Umbilical cord (tissue), 2 donors: Measurements from ENCODE around the gene MAPK11. TPM values are rescaled to one million over a fixed set of nuclear protein-coding genes. Genes with fewer than 3 reads are reported as not detected.

ENCODE experiments used
- DNase-seq: peaks from one replicate; pipeline ENCODE4 v3.0.0-alpha.2; 2015; ENCODE audit warnings: low spot score
- total RNA-seq: library from RNA; depleted of rRNA; stranded (reverse); fragments of >200 nt; gene quantifications from one replicate; pipeline ENCODE4 v1.2.3, GENCODE V29; 2014; ENCODE audit warnings: low replicate concordance; ENCODE audit not compliant: insufficient read depth

Gene MAPK11
- total RNA-seq, 1 donor from 2014 or later: 4.3 TPM

- no peak for DNase-seq
Observed at GRCh38 chr22:50250249-50250554, 20.0 kb downstream of the MAPK11 start.

- DNase-seq: no peak
Observed at GRCh38 chr22:50249341-50250248, 20.6 kb downstream of the MAPK11 start.

- DNase-seq: no peak
Observed at GRCh38 chr22:50248196-50249081, 21.7 kb downstream of the MAPK11 start.

GRCh38 chr22:50247748-50248147 lies 22.4 kb downstream of the MAPK11 start:
- peak; percentile 37 for DNase-seq

GRCh38 chr22:50246242-50247175 lies 23.7 kb downstream of the MAPK11 start:
- DNase-seq: no peak

DNA sequence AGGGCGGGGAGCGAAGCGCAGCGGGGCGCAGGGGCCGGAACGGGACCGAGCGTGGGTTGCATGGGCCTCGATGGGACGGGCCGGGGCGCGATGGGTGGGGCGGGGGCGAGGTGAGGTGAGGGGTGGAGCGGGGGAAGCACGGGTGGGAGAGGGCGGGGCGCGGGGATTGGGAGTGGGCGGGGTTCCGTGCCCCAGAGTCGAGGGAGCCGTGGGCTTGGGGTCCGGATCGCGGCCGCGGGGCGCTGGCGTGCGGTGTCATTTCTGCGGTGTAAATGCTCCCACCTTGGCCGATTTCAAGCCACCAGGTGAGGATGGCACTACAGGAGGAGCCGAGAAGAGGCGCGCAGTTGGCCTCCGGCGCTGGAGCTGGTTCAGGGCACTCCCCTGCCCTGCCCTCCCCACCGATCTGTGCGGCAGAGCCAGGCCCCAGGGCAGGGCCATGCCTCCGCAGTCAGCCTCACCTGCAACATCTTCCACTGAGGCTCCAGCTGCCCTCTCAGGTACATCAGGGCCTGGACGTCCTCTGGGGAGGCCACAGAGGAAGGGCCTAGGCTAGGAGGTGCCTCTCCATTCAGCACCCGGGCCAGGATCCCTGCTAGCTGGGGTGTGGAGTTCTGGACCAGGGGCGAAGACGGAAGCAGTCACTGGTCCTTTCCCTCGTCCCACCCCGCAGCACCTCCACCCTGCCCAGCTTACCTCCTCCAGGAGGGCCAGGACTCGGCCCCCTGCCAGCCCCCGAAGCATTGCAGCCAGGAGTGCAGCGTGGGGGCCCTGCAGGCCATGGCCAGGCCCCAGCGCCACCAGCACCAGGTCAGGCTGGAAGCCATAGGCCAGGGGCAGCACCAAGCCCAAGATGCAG lies 24.7 kb downstream of the MAPK11 start:
- DNase-seq: no peak

GRCh38 chr22:50244420-50245213 lies 25.6 kb downstream of the MAPK11 start, which contains the start of gene TUBGCP6:
Gene TUBGCP6, minus strand, starts transcription at chr22:50245023. Its CDS starts 564 bp downstream, at chr22:50244459.
- DNase-seq: peak; percentile 95

- DNase-seq: no peak
Observed at GRCh38 chr22:50243685-50244419, 26.3 kb downstream of the MAPK11 start.

- no peak for DNase-seq
Observed at GRCh38 chr22:50242406-50242949, 27.7 kb downstream of the MAPK11 start.

DNA sequence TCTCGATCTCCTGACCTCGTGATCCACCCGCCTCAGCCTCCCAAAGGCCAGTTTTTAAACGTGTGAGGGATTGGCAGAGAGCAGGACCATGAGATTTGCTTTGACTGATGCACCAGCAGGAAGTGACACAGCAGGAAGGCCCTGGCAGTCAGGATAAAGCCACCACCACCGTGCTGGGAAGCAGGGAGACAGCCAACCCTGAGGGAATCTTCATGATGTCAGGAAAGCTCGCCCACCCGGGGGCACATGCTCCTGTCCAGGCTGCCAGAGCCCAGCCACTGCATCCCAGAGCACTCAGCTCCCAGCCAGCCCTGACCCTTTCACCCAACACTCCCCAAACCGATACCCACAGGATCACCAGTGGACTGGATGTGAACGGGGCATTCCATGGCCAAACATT lies 31.4 kb downstream of the MAPK11 start:
- no peak for DNase-seq

DNA sequence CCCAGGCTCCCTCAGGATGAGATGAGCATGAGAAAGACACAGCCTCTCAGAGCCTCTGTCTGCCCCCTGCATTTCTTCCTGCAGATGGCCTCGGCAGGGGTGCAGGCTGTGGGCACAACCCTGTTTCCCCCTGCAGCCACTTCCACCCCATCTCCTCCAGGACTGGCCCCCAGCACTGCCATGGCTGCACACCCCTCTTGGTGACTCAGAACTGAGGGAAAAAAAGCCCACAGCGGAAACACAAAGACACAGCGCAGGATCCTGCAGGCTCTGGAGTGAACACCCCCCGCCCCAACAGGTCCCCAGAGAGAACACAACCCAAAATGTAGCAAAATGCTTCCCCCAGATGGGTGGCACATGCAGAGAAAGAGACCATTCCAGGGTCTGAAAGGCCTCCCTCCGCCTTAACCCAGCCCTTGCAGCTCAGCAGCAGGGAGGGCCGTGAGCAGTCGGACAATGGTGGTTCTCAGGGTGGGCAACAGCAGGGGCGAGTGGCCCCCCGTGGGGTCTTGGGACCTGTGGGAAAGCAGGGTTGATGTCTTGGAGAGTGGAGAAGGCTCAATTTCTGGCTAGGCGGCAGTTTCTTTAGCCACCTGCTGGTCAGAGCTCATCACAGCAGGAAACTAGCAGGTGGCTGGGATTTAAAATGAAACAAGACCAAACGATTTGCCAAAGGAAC lies 33.3 kb downstream of the MAPK11 start:
- no peak for DNase-seq

DNA sequence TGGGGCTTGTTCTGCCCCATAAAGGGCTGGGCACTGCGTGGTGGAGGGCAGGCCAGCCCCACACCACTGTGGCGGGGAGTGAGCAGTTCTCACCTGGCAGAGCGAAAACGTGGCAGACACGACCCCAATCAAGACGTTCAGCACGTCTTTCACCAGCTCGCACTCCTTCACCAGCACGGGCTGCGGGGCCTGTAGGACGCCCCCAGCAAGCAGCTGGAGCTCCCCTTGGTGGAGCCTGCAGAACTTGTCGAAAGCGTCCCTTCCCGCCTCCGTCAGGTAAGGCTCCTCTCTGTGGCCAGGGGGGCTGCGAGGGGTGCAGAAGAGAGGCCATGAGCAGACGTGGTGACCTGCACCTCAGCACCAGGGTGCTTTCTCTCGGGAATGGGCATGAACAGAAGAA lies 37.0 kb downstream of the MAPK11 start:
- DNase-seq: no peak

DNA sequence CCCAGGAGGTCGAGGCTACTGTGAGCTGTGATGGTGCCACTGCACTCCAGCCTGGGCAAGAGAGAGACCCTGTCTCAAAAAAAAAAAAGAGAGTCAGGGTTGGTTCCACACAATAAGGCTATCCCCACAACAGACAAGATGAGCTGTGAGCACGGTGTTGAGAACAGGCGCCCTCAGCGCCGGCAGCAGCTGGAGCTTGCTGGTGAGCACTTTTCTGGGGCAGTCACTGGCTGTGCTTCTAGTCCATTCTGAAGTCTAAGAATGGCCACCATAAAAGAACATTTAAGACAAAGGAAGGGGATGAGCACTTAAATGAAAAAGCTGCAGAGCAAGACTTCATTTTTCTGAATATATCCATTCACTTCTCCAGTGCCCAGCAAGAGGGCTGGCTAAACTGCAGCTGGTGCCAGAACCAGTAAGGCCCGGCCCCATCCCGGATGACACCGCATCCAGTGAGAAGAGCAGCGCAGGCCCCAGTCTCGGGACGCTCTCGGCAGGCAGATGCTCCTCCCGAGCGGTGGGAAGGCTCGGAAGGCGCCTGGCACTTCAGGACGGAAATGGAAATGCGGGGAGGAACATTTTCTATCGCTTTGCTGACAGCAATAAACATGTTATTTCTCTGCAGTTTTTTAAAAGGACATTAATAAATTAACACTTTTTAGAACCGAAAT lies 37.6 kb downstream of the MAPK11 start:
- DNase-seq: no peak

- no peak for DNase-seq
Observed at GRCh38 chr22:50229370-50229769, 40.8 kb downstream of the MAPK11 start.

GRCh38 chr22:50228366-50228765 lies 41.8 kb downstream of the MAPK11 start:
- DNase-seq: no peak

DNA sequence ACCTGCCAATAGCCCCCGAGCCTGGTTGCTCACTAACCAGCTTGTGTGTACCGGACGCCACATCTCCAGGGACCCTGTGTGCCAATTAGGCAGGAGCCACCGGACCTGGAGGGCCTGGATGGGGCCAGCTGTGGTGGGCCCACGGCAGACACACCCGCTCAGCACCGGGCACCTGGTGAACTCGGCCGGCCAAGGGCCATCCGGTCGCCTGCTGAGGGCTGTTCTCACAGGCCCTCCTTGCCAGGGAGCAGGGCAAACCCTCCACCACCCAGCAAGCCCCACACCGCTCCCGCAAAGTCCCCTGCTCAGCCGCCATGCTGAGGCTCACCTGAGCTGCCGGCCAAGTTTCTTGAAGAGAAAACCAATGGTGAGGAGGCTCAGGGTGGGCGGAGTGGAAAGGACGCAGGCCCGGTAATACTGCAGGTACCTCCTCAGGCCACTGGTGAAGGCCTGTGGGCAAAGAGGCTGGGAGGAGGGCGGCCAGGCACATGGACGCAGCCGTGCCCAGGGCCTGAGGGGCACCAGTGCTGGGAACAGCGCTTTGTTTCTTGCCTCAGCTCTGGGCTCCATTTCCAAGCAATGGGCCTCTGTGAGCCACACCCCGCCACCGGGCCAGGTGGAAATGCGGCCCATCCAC lies 42.5 kb downstream of the MAPK11 start:
- no peak for DNase-seq

GRCh38 chr22:50226875-50227165 lies 43.4 kb downstream of the MAPK11 start:
- DNase-seq: no peak
